Measurements from ENCODE around the gene ADAMTS13. TPM values are rescaled to one million over a fixed set of nuclear protein-coding genes. Genes with fewer than 3 reads are reported as not detected.

The ADAMTS13 gene
- total RNA-seq, 2 donors from 2014 or later, result 0.67 to 1.1 TPM

DNA sequence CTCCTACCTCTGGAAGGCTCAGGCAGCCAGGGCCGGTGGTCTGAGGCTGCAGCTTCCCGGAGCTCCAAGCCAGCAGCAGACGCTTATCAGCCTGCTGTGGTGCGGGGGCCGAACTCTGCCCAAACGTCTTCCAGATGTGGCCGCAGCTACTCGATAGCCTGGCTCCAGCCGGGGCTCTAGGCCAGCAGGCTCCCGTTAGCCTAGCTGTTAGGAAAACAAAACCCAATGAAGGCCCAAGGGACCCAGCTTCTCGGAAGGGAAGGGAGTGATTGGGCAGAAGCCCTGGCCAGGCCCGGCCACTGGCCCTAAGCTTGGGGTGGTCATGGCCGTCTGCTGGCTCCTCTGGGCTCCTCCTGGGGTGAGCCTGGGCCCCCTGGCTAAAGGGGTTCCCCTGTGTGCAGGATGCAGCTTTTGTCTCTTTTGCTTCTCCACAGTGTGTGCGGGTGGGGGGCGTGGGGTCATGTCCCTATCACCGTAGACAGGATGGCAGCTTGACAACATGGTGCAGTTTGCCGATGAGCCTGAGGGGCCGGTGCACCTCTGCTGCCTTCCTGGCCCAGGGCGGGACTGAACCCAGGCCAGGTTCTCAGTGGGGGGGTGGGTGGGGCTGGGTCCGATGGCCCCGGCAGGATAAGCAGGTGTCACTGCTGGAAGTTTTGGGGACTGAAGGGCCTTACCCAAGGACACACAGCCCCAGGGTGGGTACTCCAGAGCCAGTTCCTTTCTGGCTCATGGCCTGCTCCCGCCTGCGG lies 83.9 kb downstream of the ADAMTS13 start:
- H3K4me3 Mint-ChIP-seq, result no peak overlapping the region
- ATAC-seq (peak in 1 of 2 donors; percentile 43), DNase-seq (ENCODE audit: low spot score) (no peak)
- peaks cover 0 to 4% of the 10 kb centered on the region in 2 donors for H3K4me1 Mint-ChIP-seq (ENCODE audit: low read depth in 2 of 2)
- H3K9me3 Mint-ChIP-seq, result peaks cover 8% of the 10 kb centered on the region
- H3K27ac Mint-ChIP-seq, result no peak overlapping the region
- H3K27me3 Mint-ChIP-seq, result peaks cover 12 to 17% of the 10 kb centered on the region in 2 donors
- H3K36me3 Mint-ChIP-seq, result peaks cover 16% of the 10 kb centered on the region

DNA sequence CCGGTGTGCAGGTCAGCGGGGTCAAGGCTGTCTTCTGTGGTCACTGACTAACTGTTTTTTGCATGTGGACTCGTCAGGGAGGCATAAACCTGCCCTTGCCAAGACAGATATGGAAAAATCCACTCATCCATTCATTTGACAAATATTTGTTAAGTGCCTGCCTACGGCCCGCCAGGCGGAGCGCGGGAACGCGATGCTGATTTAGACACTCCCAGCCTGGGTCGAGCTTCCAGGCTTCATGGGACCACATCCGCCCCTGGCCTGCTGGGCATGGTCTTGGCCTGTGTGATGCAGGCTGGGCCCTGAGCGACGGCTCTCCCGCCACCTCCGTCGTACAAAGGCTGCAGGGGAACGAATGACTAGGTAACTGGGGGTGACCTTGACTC lies 84.5 kb downstream of the ADAMTS13 start:
- Mint-ChIP-seq H3K9me3 (peaks cover 4% of the 10 kb centered on the region), H3K4me1 (ENCODE audit: low read depth in 2 of 2) (peaks cover 0 to 4% of the 10 kb centered on the region in 2 donors), H3K36me3 (peaks cover 10% of the 10 kb centered on the region), H3K4me3 (no peak overlapping the region), H3K27me3 (peaks cover 6 to 11% of the 10 kb centered on the region in 2 donors), H3K27ac (no peak overlapping the region)
- no peak for ATAC-seq
- DNase-seq (ENCODE audit: low spot score), result no peak

- Mint-ChIP-seq H3K27me3 (peaks cover 3% of the 10 kb centered on the region in 2 donors), H3K9me3 (peaks cover 2% of the 10 kb centered on the region), H3K4me1 (ENCODE audit: low read depth in 2 of 2) (peaks cover 0 to 4% of the 10 kb centered on the region in 2 donors), H3K27ac (no peak overlapping the region), H3K4me3 (no peak overlapping the region), H3K36me3 (peaks cover 3% of the 10 kb centered on the region)
- ATAC-seq (no peak), DNase-seq (ENCODE audit: low spot score) (no peak)
These were observed 85.2 kb downstream of the ADAMTS13 start for GRCh38 chr9:133507246-133507965.

DNA sequence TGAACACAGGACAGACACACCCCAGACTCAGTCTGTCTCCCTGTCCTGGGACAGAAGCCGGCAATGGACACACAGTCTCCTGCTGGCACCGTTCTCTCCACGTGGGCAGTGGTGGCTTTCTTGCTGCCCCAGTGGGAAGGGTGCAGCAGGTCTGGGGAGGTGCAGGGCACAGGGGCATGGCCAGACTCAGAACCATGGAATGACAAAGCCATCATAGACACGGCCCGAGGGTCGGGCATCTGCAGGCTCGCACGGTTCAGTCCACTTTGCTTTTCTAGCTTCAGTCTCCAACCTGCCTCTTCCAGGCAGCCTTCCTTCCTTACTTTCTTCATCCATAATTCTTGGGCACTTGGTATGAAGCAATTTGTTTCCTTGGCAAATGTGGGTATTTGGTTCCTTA lies 85.9 kb downstream of the ADAMTS13 start:
- no peaks in the 10 kb centered on the region for H3K9me3 Mint-ChIP-seq
- H3K4me3 Mint-ChIP-seq, result no peak overlapping the region
- H3K36me3 Mint-ChIP-seq, result no peaks in the 10 kb centered on the region
- no peak for ATAC-seq
- peaks cover 0 to 4% of the 10 kb centered on the region in 2 donors for H3K4me1 Mint-ChIP-seq (ENCODE audit: low read depth in 2 of 2)
- no peak for DNase-seq (ENCODE audit: low spot score)
- H3K27ac Mint-ChIP-seq, result no peak overlapping the region
- H3K27me3 Mint-ChIP-seq, result no peaks in the 10 kb centered on the region

Other genes starting within 250 kb of the ADAMTS13 start
- not detected for gene OBP2B, start 213.1 kb upstream of the ADAMTS13 start, total RNA-seq
- gene ABO, start 147.2 kb upstream of the ADAMTS13 start, total RNA-seq, result under 1 TPM; 0.25 to 0.69 TPM
- gene SURF6, start 86.2 kb upstream of the ADAMTS13 start, total RNA-seq, result 10 to 100 TPM; 11.5 to 23.9 TPM
- 10 to 100 TPM; 34.8 to 43.3 TPM for gene MED22, start 74.2 kb upstream of the ADAMTS13 start, total RNA-seq
- gene RPL7A, start 74.1 kb upstream of the ADAMTS13 start, total RNA-seq, result 1,000 to 10,000 TPM; 1,580 to 1,944 TPM
- gene SURF1, start 65.9 kb upstream of the ADAMTS13 start, total RNA-seq, result 10 to 100 TPM; 26.0 to 28.4 TPM
- gene SURF2, start 65.8 kb upstream of the ADAMTS13 start, total RNA-seq, result 10 to 100 TPM; 15.2 to 21.6 TPM
- gene SURF4, start 46.3 kb upstream of the ADAMTS13 start, total RNA-seq, result 100 to 1,000 TPM; 390 to 433 TPM
- under 1 TPM in 1 of 2 donors, not detected in 1; 0.19 TPM for gene STKLD1, start 46.0 kb upstream of the ADAMTS13 start, total RNA-seq
- 10 to 100 TPM; 34.3 to 55.1 TPM for gene REXO4, start 4.4 kb upstream of the ADAMTS13 start, total RNA-seq
- gene CACFD1, start 37.6 kb downstream of the ADAMTS13 start, total RNA-seq, result 1 to 10 TPM; 2.4 to 7.0 TPM
- gene SLC2A6, start 56.7 kb downstream of the ADAMTS13 start, total RNA-seq, result 10 to 100 TPM; 15.0 to 42.3 TPM
- not detected for gene MYMK, start 102.6 kb downstream of the ADAMTS13 start, total RNA-seq
- not detected for gene ADAMTSL2, start 112.3 kb downstream of the ADAMTS13 start, total RNA-seq
- gene FAM163B, start 187.0 kb downstream of the ADAMTS13 start, total RNA-seq, result not detected
- not detected for gene DBH, start 214.0 kb downstream of the ADAMTS13 start, total RNA-seq